Esophagus muscularis mucosa (tissue), 4 donors: ENCODE results near the gene FOLR3.

ENCODE experiments used
- CTCF ChIP-seq, 3 experiments: fragments of 200-600 bp in 2 of 3; fragments of 450-650 bp in 1 of 3; sonication (generic) in 2 of 3; IDR thresholded peaks; one replicate each; pipeline ENCODE4 v1.5.1; 2017 to 2019; ENCODE audit warnings: antibody characterized with exemption in 3 of 3, mild to moderate bottlenecking in 2 of 3, moderate library complexity in 1 of 3
- EP300 ChIP-seq: sonication (generic); formaldehyde crosslinking; IDR thresholded peaks from one replicate; pipeline ENCODE4 v1.6.1; 2017; ENCODE audit warnings: antibody characterized with exemption
- POLR2A ChIP-seq: fragments of 450-650 bp; IDR thresholded peaks from one replicate; pipeline ENCODE4 v1.6.1; 2017; ENCODE audit warnings: antibody characterized with exemption, moderate library complexity, mild to moderate bottlenecking, low read depth

- no peak for TF ChIP-seq EP300
- no peak for TF ChIP-seq CTCF (IDR thresholded peaks at IDR 0.05)
- TF ChIP-seq POLR2A = no peak
Observed at GRCh38 chr11:72122607-72123006, 12.9 kb upstream of the FOLR3 start.
